Panc1 (cell line): ENCODE data around the gene MFAP3. TPM values are rescaled to one million over a fixed set of nuclear protein-coding genes. Genes with fewer than 3 reads are reported as not detected.
"Not testable (repeated sequence)": the region's sequence is repeated elsewhere in the genome, so short reads cannot be mapped to it uniquely, and the experiment has no call there.

Experiments used
- ATAC-seq: fragments of 200-7000 bp; cut with Tn5 transposase; 2 replicates; pipeline ENCODE4 v1.9.1; 2020; ENCODE audit warnings: mild to moderate bottlenecking, moderate library complexity
- BruUV-seq: library from RNA; stranded (reverse); fragments of 400-500 nt; replicated peaks from 2 replicates; lab custom pipeline; 2021; lab: Mats Ljungman, UMichigan
- CTCF ChIA-PET: fragments of 300-600 bp; sonication (Branson Sonifier 250); formaldehyde crosslinking; loops from one replicate; lab custom pipeline; 2022; ENCODE audit warnings: antibody characterized with exemption; lab: Charles Lee
- POLR2A ChIA-PET: fragments of 300-600 bp; sonication (Branson Sonifier 250); formaldehyde crosslinking; loops from one replicate; lab custom pipeline; 2022; ENCODE audit warnings: antibody characterized with exemption; lab: Charles Lee
- DNase-seq: peaks from one replicate; pipeline ENCODE4 v3.0.0-alpha.2; 2010; ENCODE audit warnings: low read depth, low spot score
- H3K27ac ChIP-seq: 2 replicates; pipeline ENCODE4 v1.5.1; 2011; ENCODE audit warnings: mild to moderate bottlenecking, low read length, inconsistent platforms
- H3K27me3 ChIP-seq: fragments of 200-500 bp; sonication (Bioruptor generic); 2 replicates; pipeline ENCODE4 v1.6.0; 2014; ENCODE audit warnings: low read length, inconsistent platforms; ENCODE audit not compliant: control insufficient read depth, insufficient read depth
- H3K36me3 ChIP-seq: fragments of 200-500 bp; sonication (Bioruptor generic); 2 replicates; pipeline ENCODE4 v1.5.1; 2014; ENCODE audit warnings: inconsistent platforms, mild to moderate bottlenecking, low read length, moderate library complexity; ENCODE audit not compliant: control insufficient read depth, insufficient read depth
- H3K4me1 ChIP-seq: 2 replicates; pipeline ENCODE4 v1.5.1; 2011; ENCODE audit warnings: inconsistent platforms, mild to moderate bottlenecking, low read length, moderate library complexity; ENCODE audit not compliant: control insufficient read depth, insufficient read depth
- H3K4me3 ChIP-seq, 2 experiments: 2 replicates each; pipeline ENCODE4 v1.5.1; 2011 to 2012; ENCODE audit warnings: low read depth in 2 of 2, low read length in 2 of 2, mild to moderate bottlenecking in 2 of 2, inconsistent platforms in 1 of 2, moderate library complexity in 1 of 2
- H3K9me3 ChIP-seq: fragments of 200-500 bp; sonication (Bioruptor generic); 2 replicates; pipeline ENCODE4 v1.5.1; 2014; ENCODE audit warnings: low read depth, mild to moderate bottlenecking, inconsistent platforms, low read length, moderate library complexity; ENCODE audit not compliant: control insufficient read depth, insufficient read depth
- CTCF ChIP-seq: fragments of 450-650 bp; IDR thresholded peaks from 2 replicates; pipeline ENCODE4 v1.5.1; 2017; ENCODE audit warnings: mild to moderate bottlenecking
- POLR2AphosphoS5 ChIP-seq: IDR thresholded peaks from 2 replicates; pipeline ENCODE4 v1.6.1; 2012; ENCODE audit warnings: mild to moderate bottlenecking, low read depth, low read length, moderate library complexity
- REST ChIP-seq, 2 experiments: IDR thresholded peaks; 2 replicates each; pipeline ENCODE4 v1.6.1; 2011 to 2012; ENCODE audit warnings: low read depth in 2 of 2, control low read depth in 1 of 2, low read length in 1 of 2, mild to moderate bottlenecking in 1 of 2, moderate library complexity in 1 of 2; ENCODE audit not compliant: insufficient read depth in 1 of 2
- SIN3A ChIP-seq: IDR thresholded peaks from 2 replicates; pipeline ENCODE4 v1.6.1; 2012; ENCODE audit warnings: low read depth, mild to moderate bottlenecking, low read length, moderate library complexity, borderline replicate concordance; ENCODE audit not compliant: insufficient read depth
- TCF7L2 ChIP-seq: IDR thresholded peaks from 2 replicates; pipeline ENCODE4 v1.6.1; 2011; ENCODE audit warnings: mild to moderate bottlenecking, low read depth, low read length, inconsistent platforms
- in situ Hi-C: cut with HindIII; loops from 2 replicates; pipeline ENCODE4 v1.10.0; 2016; ENCODE audit warnings: low sequenced_read_pairs, low pct_unique_long_range_greater_than_20kb
- intact Hi-C: fragments of 100-400 bp; cut with micrococcal nuclease; formaldehyde crosslinking; loops from one replicate; pipeline ENCODE4 v1.10.0; 2022; ENCODE audit not compliant: unreplicated experiment
- total RNA-seq: library from RNA; stranded (reverse); gene quantifications from one replicate; pipeline ENCODE4 v1.2.1, GENCODE V29; 2021; ENCODE audit not compliant: unreplicated experiment

Gene MFAP3
- total RNA-seq, 1 experiment from 2014 or later: 24.2 TPM

- CTCF ChIA-PET, in situ Hi-C loops, intact Hi-C loops, DNase-seq, POLR2A ChIA-PET, H3K27ac ChIP-seq, H3K36me3 ChIP-seq, BruUV-seq, H3K9me3 ChIP-seq, ATAC-seq, H3K4me1 ChIP-seq, H3K27me3 ChIP-seq, H3K4me3 ChIP-seq: not testable (repeated sequence)
- TF ChIP-seq TCF7L2: peak; percentile 45; the same call in 1 of the 2 replicates
Measured at GRCh38 chr5:154069854-154070253, 31.1 kb downstream of the MFAP3 start.

- ChIA-PET CTCF (interaction anchor here (0.6 to 2.1 kb wide), 11 partner anchors 14 to 354 kb away, joined by 3 to 21 read pairs (median 4); partner anchors contain the start of gene GALNT10), POLR2A (no interaction called here)
- H3K27me3 ChIP-seq: no peaks in the 10 kb centered on the region; the same call in none of the 2 replicates
- H3K4me3 ChIP-seq: peak overlapping the region; percentile 6 to 7; a peak in 2 of 4 replicates
- DNase-seq (no peak), ATAC-seq (peak; percentile 60)
- H3K36me3 ChIP-seq: no peaks in the 10 kb centered on the region
- intact Hi-C loops (loop anchor here (1.0 kb wide), 3 partner anchors 97 to 333 kb away; no protein-coding TSS in a partner anchor), in situ Hi-C loops (no loop called here)
- BruUV-seq: no TSS peak
- H3K4me1 ChIP-seq: no peaks in the 10 kb centered on the region
- H3K27ac ChIP-seq: no peak overlapping the region
- no peak for TF ChIP-seq POLR2AphosphoS5
- TF ChIP-seq CTCF: no peak
- no peak for TF ChIP-seq REST (IDR thresholded peaks at IDR 0.05; ENCODE audit: insufficient read depth in 1 of 2, low read depth in 2 of 2, low read length in 1 of 2)
- TF ChIP-seq SIN3A: no peak
- no peak for TF ChIP-seq TCF7L2
- H3K9me3 ChIP-seq: no peaks in the 10 kb centered on the region
Measured at GRCh38 chr5:154071799-154072413, 33.1 kb downstream of the MFAP3 start.
